GM23338 (cell line): Measurements from ENCODE around the gene ALOX12.

Experiments
- CREB1 ChIP-seq: fragments of 250-450 bp; sonication (Bioruptor Pico); IDR thresholded peaks from 2 replicates; pipeline ENCODE4 v1.5.0; 2020; ENCODE audit warnings: low read depth, mild to moderate bottlenecking, moderate library complexity
- CTCF ChIP-seq, 2 experiments: fragments of 200-600 bp in 1 of 2; sonication (generic) in 1 of 2; conservative IDR thresholded peaks; 2 replicates each; pipeline versions ENCODE4 v1.5.1 to v1.6.1; 2016 to 2017; ENCODE audit warnings: antibody characterized with exemption in 2 of 2, low read depth in 2 of 2, mild to moderate bottlenecking in 2 of 2, moderate library complexity in 1 of 2
- EZH2 ChIP-seq: fragments of 200-600 bp; sonication (generic); IDR thresholded peaks from one replicate; pipeline ENCODE4 v1.8.0; 2017; ENCODE audit warnings: antibody characterized with exemption, mild to moderate bottlenecking, low read depth; ENCODE audit not compliant: unreplicated experiment
- EZH2phosphoT487 ChIP-seq: fragments of 200-600 bp; sonication (generic); IDR thresholded peaks from one replicate; pipeline ENCODE4 v1.8.1; 2018; ENCODE audit warnings: antibody characterized with exemption; ENCODE audit not compliant: unreplicated experiment
- JUNB ChIP-seq: IDR thresholded peaks from one replicate; pipeline ENCODE4 v1.6.1; 2016; ENCODE audit warnings: antibody characterized with exemption; ENCODE audit not compliant: unreplicated experiment
- NANOG ChIP-seq: IDR thresholded peaks from 2 replicates; pipeline ENCODE4 v1.6.1; 2016; ENCODE audit warnings: antibody characterized with exemption, borderline replicate concordance
- POLR2AphosphoS5 ChIP-seq: IDR thresholded peaks from 2 replicates; pipeline ENCODE4 v1.6.1; 2016; ENCODE audit warnings: antibody characterized with exemption, low read depth
- ZNF114 ChIP-seq: fragments of 250-450 bp; sonication (Bioruptor Pico); IDR thresholded peaks from 2 replicates; pipeline ENCODE4 v1.5.0; 2020; ENCODE audit warnings: mild to moderate bottlenecking, moderate library complexity
- TF ChIP-seq, protein P1 (sequence below): fragments of 250-450 bp; sonication (Bioruptor Pico); IDR thresholded peaks from 2 replicates; pipeline ENCODE4 v1.5.0; 2020; ENCODE audit warnings: mild to moderate bottlenecking, moderate library complexity
- TF ChIP-seq, protein P2 (sequence below): IDR thresholded peaks from one replicate; pipeline ENCODE4 v1.6.1; 2018; ENCODE audit warnings: antibody characterized with exemption; ENCODE audit not compliant: unreplicated experiment

DNA sequence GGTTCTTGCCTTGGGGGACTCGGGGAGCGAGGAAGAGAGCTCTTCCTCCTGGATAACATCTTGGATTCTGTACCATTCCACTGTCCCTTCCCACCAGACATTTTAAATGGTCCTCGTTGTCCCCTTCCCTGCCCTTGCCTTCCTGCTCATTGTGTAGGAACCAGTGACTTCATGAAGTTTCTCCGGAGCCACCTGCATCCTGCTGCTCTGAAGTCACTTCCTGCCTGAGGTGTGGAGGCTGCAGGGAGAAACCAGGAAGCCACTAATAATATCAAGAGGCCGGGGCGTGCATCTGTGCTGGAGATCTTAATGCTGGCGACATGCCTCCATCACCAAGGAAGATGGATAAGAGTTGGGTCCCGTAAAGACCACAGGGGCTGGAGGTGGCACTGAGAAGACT is 33.8 kb downstream of the ALOX12 start:
- TF ChIP-seq CTCF (conservative IDR thresholded peaks at IDR 0.05; ENCODE audit: low read depth in 2 of 2) = no peak
- TF ChIP-seq EZH2 = no peak
- TF ChIP-seq POLR2AphosphoS5 = no peak
- TF ChIP-seq CREB1 = no peak
- no peak for TF ChIP-seq NANOG
- TF ChIP-seq EZH2phosphoT487 = no peak
- TF ChIP-seq JUNB = no peak
- TF ChIP-seq ZNF114 (CRISPR knock-in tag) = no peak
- TF ChIP-seq, protein P1, sequence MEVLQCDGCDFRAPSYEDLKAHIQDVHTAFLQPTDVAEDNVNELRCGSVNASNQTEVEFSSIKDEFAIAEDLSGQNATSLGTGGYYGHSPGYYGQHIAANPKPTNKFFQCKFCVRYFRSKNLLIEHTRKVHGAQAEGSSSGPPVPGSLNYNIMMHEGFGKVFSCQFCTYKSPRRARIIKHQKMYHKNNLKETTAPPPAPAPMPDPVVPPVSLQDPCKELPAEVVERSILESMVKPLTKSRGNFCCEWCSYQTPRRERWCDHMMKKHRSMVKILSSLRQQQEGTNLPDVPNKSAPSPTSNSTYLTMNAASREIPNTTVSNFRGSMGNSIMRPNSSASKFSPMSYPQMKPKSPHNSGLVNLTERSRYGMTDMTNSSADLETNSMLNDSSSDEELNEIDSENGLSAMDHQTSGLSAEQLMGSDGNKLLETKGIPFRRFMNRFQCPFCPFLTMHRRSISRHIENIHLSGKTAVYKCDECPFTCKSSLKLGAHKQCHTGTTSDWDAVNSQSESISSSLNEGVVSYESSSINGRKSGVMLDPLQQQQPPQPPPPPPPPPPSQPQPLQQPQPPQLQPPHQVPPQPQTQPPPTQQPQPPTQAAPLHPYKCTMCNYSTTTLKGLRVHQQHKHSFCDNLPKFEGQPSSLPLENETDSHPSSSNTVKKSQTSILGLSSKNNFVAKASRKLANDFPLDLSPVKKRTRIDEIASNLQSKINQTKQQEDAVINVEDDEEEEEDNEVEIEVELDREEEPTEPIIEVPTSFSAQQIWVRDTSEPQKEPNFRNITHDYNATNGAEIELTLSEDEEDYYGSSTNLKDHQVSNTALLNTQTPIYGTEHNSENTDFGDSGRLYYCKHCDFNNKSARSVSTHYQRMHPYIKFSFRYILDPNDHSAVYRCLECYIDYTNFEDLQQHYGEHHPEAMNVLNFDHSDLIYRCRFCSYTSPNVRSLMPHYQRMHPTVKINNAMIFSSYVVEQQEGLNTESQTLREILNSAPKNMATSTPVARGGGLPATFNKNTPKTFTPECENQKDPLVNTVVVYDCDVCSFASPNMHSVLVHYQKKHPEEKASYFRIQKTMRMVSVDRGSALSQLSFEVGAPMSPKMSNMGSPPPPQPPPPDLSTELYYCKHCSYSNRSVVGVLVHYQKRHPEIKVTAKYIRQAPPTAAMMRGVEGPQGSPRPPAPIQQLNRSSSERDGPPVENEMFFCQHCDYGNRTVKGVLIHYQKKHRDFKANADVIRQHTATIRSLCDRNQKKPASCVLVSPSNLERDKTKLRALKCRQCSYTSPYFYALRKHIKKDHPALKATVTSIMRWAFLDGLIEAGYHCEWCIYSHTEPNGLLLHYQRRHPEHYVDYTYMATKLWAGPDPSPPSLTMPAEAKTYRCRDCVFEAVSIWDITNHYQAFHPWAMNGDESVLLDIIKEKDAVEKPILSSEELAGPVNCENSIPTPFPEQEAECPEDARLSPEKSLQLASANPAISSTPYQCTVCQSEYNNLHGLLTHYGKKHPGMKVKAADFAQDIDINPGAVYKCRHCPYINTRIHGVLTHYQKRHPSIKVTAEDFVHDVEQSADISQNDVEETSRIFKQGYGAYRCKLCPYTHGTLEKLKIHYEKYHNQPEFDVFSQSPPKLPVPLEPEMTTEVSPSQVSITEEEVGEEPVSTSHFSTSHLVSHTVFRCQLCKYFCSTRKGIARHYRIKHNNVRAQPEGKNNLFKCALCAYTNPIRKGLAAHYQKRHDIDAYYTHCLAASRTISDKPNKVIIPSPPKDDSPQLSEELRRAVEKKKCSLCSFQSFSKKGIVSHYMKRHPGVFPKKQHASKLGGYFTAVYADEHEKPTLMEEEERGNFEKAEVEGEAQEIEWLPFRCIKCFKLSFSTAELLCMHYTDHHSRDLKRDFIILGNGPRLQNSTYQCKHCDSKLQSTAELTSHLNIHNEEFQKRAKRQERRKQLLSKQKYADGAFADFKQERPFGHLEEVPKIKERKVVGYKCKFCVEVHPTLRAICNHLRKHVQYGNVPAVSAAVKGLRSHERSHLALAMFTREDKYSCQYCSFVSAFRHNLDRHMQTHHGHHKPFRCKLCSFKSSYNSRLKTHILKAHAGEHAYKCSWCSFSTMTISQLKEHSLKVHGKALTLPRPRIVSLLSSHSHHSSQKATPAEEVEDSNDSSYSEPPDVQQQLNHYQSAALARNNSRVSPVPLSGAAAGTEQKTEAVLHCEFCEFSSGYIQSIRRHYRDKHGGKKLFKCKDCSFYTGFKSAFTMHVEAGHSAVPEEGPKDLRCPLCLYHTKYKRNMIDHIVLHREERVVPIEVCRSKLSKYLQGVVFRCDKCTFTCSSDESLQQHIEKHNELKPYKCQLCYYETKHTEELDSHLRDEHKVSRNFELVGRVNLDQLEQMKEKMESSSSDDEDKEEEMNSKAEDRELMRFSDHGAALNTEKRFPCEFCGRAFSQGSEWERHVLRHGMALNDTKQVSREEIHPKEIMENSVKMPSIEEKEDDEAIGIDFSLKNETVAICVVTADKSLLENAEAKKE (CRISPR knock-in tag) = no peak
- TF ChIP-seq, protein P2, sequence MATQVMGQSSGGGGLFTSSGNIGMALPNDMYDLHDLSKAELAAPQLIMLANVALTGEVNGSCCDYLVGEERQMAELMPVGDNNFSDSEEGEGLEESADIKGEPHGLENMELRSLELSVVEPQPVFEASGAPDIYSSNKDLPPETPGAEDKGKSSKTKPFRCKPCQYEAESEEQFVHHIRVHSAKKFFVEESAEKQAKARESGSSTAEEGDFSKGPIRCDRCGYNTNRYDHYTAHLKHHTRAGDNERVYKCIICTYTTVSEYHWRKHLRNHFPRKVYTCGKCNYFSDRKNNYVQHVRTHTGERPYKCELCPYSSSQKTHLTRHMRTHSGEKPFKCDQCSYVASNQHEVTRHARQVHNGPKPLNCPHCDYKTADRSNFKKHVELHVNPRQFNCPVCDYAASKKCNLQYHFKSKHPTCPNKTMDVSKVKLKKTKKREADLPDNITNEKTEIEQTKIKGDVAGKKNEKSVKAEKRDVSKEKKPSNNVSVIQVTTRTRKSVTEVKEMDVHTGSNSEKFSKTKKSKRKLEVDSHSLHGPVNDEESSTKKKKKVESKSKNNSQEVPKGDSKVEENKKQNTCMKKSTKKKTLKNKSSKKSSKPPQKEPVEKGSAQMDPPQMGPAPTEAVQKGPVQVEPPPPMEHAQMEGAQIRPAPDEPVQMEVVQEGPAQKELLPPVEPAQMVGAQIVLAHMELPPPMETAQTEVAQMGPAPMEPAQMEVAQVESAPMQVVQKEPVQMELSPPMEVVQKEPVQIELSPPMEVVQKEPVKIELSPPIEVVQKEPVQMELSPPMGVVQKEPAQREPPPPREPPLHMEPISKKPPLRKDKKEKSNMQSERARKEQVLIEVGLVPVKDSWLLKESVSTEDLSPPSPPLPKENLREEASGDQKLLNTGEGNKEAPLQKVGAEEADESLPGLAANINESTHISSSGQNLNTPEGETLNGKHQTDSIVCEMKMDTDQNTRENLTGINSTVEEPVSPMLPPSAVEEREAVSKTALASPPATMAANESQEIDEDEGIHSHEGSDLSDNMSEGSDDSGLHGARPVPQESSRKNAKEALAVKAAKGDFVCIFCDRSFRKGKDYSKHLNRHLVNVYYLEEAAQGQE = no peak
